Inferior parietal cortex (tissue), 1 donor: ENCODE measurements around the gene SLC16A10.
A peak's percentile ranks its signal among the peaks of the same experiment; 100 is the strongest.

Source experiments
- DNase-seq: peaks from one replicate; pipeline ENCODE4 v3.0.0-alpha.2; 2016; ENCODE audit errors: extremely low spot score

The SLC16A10 gene

GRCh38 chr6:111258615-111259088, 171.3 kb downstream of the SLC16A10 start:
- DNase-seq = no peak

- peak; percentile 100 for DNase-seq
These were observed 172.0 kb downstream of the SLC16A10 start for GRCh38 chr6:111259089-111259831.

- no peak for DNase-seq
These were observed 173.4 kb downstream of the SLC16A10 start for GRCh38 chr6:111260570-111261298.

GRCh38 chr6:111263837-111264236, 176.5 kb downstream of the SLC16A10 start:
- no peak for DNase-seq

GRCh38 chr6:111265842-111266241, 178.5 kb downstream of the SLC16A10 start:
- DNase-seq = peak; percentile 39

GRCh38 chr6:111266276-111266675, 179.0 kb downstream of the SLC16A10 start:
- DNase-seq = no peak

GRCh38 chr6:111267764-111268333, 180.5 kb downstream of the SLC16A10 start:
- DNase-seq = no peak

GRCh38 chr6:111269401-111269970, 182.2 kb downstream of the SLC16A10 start:
- no peak for DNase-seq

GRCh38 chr6:111270121-111270520, 182.8 kb downstream of the SLC16A10 start:
- no peak for DNase-seq

GRCh38 chr6:111274593-111275217, 187.4 kb downstream of the SLC16A10 start:
- DNase-seq = no peak

GRCh38 chr6:111276335-111276734, 189.0 kb downstream of the SLC16A10 start:
- DNase-seq = no peak

- DNase-seq = no peak
These were observed 189.4 kb downstream of the SLC16A10 start for GRCh38 chr6:111276736-111277135.

GRCh38 chr6:111277819-111278218, 190.5 kb downstream of the SLC16A10 start:
- DNase-seq = no peak

- DNase-seq = no peak
These were observed 191.4 kb downstream of the SLC16A10 start for GRCh38 chr6:111278731-111279130.

- DNase-seq = no peak
These were observed 193.2 kb downstream of the SLC16A10 start for GRCh38 chr6:111280445-111280955.
